Stimulated activated CD4-positive, alpha-beta T cell treated with anti-CD3 and anti-CD28 coated beads, Interleukin-2, amount 100 ng/mL, for 4 hours (primary cell): Measurements from ENCODE around the gene ACTRT2.

ENCODE experiments used
- DNase-seq: peaks from one replicate; pipeline ENCODE4 v3.0.0-alpha.2; 2020; ENCODE audit warnings: low read depth

ACTRT2 gene

GRCh38 chr1:3021233-3021671 lies at the start of gene ACTRT2:
Gene ACTRT2 (plus strand): TSS chr1:3021467. CDS start chr1:3021687, 220 bp downstream.
- no peak for DNase-seq

DNA sequence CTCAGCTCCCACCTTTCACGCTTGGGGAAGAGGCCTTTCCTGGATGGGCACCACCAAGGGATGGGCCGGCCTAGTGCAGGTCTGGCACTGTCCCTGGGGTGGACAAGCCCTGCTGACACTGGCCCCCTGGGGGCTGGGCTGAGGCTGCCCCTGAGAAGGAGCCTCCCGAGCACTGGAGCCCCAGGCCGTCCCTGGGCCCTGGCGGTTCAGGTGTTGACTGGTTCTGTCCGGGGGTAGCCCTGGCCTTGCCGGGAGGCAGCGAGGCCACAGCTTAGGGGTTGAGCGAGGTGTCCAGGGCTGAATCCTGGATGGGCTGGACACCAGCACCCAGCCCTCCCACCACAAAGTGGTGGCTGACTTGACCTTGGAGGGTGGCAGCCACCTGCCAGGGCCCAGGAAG lies 49.7 kb upstream of the ACTRT2 start:
- DNase-seq: no peak

DNA sequence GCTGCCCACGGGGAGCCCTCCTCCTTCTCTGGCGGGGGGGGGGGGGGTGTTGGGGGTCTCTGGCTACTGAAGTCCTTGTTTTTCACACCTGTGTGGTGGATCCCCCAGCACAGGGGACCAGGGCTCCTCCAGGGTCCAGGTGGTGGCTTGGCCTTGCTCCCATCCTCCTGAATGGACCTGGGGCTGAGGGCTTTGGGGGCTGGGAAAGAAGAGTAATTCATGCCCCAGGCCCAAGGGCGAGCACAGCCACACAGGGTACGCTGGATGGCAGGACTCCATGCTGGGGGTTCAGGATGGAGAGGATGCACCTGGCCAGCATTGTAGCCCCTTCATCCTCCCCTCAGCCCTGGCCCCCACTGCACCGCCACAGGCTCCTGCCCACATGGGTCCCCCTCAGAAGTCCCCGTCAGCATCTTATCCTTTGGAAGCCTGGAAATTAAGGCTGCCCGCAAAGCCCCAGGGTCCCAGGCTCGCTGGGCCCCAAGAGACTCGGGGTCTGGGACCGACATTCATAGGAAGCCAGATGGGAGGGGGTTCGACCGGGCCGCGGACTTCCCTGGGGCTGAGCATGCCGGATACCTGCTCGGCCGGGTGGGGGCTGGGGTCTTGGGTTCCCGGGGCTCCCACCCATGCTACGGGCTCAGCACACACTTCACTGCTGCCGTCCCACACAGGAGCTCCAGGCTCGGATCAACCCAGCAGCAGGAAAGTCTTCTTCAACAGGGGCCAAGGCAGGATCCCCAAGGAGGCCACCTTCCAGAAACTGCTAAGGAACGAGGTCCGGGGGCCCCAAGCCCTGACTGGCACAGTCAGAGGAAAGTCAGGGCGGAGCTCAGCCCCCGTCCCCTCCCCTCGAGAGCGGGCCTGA lies 49.0 kb upstream of the ACTRT2 start:
- no peak for DNase-seq

DNA sequence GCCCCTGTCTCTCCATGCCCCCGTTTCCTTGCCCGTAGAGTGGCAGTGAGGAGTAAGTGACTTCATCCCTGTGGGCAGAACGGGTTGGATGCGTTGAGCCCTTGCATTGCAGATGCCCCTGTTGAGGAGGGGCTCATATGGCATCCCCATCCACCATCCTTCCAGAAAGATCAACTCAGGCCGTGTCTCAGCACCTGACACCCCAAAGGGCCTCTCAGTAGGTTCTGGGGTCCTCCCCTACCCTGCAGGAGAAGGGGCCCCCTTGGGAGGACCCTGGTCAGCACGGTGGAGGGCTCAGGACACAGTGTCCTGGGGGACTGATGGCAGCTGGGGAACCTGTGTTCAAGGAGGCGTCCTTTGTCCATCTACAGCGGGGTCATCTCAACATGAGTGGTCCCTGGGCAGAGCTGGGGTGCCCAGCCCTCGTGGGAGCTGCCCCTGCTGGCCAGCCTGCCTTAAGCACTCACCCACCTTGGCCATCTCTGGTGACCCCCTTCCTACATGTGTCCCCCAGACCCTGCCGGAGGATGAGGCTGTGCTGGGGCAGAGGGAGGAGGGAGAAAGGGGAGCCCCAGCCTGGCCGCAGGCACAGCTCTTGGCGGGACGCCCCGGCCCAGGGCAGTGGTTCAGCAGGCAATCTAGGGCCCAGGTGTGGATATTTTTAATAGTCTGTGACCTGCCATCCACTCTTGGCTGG lies 48.2 kb upstream of the ACTRT2 start:
- DNase-seq: no peak

GRCh38 chr1:2973601-2974593 lies 47.4 kb upstream of the ACTRT2 start:
- no peak for DNase-seq

- DNase-seq: no peak
Measured at GRCh38 chr1:2974701-2975301, 46.5 kb upstream of the ACTRT2 start.

DNA sequence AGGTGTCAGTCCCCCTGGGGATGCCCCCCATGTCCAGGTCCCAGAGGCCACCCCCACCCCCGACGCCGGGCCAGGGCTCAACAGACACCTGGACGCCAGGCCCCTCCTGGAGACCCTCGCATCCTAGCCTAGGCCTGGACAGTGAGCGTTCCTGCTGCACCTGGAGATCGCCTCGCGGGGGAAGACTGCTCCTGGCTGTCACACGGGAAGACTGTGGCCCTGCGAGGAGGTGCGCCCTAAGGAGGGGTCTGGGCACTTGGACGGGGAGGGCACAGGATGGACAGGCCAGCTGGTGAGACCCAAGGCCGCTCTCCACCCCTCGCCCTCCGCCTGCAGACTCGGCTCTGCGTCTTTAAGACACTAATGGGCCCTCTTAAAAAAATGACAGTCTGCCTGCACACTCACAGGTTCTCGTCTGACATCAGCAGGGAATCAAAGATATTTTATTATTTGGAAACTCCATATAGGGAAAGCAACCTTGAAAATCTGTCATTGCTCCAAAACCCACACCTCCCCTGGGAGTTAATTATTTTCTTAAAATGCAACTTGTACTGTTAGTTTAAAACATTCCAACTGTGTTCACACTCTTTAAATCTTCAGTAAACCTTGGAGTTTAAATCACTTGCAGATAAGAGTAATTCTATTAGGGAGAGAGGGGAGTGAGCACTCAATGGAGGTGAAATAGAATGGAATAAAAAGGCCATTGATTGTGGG lies 45.6 kb upstream of the ACTRT2 start:
- no peak for DNase-seq

- DNase-seq: no peak
Measured at GRCh38 chr1:2976180-2976562, 45.1 kb upstream of the ACTRT2 start.

DNA sequence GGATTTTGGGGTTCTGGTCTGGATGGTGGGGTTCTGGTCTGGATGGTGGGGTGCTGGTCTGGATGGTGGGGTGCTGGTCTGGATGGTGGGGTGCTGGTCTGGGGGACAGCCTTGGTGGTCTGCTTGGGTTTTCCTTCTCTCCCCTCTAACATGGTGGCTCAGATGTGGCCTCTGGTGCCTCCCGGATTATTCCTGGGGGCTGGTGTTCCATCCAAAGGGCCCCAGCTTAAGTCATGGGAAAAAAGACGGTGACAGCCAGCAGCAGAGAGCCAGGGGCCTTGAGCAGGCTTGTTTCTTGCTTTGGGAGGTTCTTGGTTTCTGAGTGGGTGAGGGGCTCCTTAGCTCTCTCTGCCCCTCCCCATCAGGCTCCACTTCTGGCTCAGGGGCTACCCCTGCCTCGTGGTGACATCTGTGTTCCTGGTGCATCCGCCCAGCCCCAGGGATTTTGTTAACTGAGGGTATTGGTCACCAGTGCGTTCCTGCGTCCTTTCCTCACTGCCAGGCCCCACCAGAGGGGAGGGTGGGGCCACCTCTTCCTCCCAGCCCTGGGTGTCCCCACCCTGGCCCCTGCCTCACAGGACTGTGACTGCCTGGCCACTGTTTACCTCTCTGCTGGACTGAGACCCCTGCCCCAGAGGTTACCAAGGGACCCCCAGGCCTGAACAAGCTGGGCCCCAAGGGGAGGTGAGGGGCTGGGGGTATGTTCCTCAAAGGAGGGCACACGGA lies 43.2 kb upstream of the ACTRT2 start:
- DNase-seq: no peak

- no peak for DNase-seq
Measured at GRCh38 chr1:2978691-2979190, 42.5 kb upstream of the ACTRT2 start.

- DNase-seq: no peak
Measured at GRCh38 chr1:2979191-2980072, 41.8 kb upstream of the ACTRT2 start.

GRCh38 chr1:2980073-2980791 lies 41.0 kb upstream of the ACTRT2 start:
- DNase-seq: no peak

- no peak for DNase-seq
Measured at GRCh38 chr1:2980849-2981248, 40.4 kb upstream of the ACTRT2 start.

GRCh38 chr1:2981388-2981787 lies 39.9 kb upstream of the ACTRT2 start:
- no peak for DNase-seq

- DNase-seq: no peak
Measured at GRCh38 chr1:2981981-2982614, 39.2 kb upstream of the ACTRT2 start.

DNA sequence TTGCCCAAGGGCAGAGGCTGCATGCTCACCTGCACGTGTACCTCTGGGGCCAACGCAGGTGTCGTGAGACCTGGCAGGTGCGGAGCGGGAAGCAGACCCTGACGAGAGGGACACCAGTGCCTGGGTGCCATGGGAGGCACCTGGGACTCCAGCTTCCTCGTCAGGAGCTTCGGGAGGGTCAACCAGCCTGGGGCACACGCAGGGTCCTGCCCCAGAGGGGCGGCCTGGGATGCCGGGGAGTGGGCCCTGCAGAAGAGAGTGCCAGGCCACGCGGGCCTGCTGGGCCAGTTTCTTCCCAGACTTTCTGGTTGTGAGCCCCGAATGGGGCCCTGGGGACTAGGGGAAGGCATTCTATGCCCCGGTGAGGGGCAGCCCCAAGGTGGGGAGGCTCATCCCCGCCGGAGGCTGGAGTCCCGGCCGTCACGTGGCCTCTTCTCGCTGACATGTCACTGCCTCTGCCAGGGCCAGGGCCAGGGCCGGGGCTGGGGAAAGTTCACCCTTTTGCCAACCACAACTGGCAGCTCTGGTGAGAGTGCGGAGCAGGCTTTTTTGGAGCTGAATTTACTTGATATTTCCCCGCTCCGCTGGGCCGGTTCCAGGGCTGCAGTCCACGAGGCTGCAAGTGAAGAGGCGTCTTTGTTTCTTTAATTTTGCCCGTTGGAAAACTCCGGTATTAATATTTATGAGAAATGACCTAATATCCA lies 38.5 kb upstream of the ACTRT2 start:
- DNase-seq: no peak

DNA sequence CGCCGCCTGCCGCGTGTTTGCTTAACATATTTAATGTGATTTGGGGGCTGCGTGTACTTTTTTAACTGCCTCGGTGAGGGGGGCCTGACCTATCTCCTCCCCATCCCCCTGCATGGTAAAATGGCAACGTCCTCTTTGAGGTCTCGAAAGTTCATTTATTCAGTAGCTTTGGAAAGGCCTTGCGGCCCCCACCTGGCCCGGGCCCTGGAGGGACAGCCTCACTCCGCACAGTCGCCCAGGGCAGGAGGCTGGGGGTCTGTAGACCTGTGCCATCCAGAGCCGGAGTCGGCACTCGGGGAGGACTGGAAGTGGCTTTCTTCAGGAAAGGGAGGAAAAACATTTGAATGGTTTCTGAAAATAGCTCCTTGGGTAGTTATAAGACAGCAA lies 38.0 kb upstream of the ACTRT2 start:
- no peak for DNase-seq
